ENCODE results near the gene SNX8.
"Not testable (repeated sequence)": the region's sequence is repeated elsewhere in the genome, so short reads cannot be mapped to it uniquely, and the experiment has no call there.

SNX8 gene

GRCh38 chr7:2330493-2330892 lies 16.3 kb upstream of the SNX8 start:
- FAIRE-seq (no peak), DNase-seq (ENCODE audit: extremely low spot score, insufficient read length, low read depth) (no peak)

- no peak for DNase-seq (ENCODE audit: extremely low spot score, insufficient read length, low read depth)
- no peak for FAIRE-seq
Measured at GRCh38 chr7:2326951-2327350, 12.7 kb upstream of the SNX8 start.

DNA sequence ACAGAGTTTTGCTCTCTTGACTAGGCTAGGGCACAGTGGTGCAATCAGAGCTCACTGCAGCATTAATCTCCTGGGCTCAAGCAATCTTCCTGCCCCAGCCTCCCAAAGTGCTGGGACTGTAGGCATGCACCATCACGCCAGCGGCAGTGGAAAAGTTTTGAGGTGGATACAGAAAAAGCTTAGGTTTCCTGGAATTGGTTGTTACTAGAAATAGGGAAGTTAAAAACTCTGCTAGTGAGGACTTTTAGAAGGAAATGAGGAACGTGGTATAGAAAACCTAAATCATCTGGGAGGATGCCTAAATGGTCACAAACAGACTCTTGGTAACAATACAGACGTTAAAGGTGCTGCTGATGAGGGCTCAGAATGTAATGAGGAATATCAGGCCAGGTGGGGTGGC lies 10.9 kb upstream of the SNX8 start:
- no peak for DNase-seq (ENCODE audit: extremely low spot score, insufficient read length, low read depth)
- no peak for FAIRE-seq

DNA sequence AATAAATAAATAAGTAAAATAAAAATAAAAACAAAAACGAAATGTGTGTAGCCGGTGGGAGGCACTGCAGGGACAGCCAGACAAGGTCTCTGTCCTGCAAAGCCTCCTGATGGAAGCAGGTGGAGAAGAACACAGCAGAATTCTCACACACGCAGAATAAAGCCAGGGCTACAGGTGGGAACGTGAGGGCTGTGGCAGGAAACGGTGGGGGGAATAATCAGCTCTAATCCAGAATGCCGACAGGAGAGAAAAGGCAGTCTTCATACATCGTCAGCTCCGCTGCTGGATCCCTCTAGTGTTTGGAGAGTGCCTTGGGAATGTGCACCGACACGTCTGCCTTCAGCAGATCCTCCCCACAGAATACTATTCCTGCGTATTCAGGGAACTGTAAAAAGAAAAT lies 6.8 kb upstream of the SNX8 start:
- DNase-seq (ENCODE audit: extremely low spot score, insufficient read length, low read depth) (no peak), FAIRE-seq (no peak)

DNA sequence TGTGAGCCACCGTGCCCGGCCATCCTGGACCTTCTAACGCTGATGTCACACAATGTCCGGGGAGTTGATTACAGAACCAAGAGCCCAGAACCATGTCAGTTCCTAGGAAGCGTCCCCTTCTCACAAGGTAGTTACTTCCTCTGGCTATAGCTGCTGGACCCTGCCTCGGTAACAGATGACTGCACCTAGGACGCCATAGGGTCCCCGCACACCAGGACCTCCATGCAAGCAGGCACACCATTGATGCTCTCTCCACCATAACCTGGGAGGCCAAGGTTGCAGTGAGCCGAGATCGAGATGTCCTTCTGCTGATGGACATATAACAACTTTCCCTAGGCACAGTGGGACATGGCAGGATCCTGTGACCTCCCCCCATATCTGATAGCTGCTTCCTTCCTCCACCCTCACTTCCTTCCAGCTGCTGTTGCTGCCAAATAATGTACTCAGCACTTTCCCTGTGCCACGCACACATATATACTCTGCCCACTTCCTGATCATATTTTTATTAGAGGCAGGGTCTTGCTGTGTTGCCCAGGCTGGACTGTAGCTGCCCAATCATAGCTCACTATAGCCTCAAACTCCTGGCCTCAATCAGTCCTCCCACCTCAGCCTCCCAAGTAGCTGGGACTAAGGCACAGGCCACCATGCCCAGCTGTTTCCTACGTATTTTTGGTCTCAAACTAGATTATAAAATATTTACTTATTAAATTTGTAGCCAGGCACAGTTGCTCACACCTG lies 3.5 kb upstream of the SNX8 start:
- no peak for FAIRE-seq
- no peak for DNase-seq (ENCODE audit: extremely low spot score, insufficient read length, low read depth)

DNA sequence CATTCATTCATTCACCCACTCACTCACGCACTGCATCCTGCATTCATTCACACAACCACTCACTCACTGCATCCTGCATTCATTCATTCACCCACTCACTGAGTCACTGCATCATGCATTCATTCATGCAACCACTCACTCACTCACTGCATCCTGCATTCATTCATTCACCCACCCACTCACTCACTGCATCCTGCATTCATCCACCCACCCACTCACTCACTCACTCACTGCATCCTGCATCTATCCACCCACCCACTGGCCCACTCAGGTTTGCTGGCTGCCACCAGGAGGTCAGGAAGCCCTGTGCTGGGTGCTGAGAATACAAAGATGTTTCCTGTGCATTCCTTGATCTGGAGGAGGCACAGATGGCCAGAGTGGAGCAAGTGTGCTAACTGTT lies 2.3 kb upstream of the SNX8 start:
- no peak for FAIRE-seq
- no peak for DNase-seq (ENCODE audit: extremely low spot score, insufficient read length, low read depth)

DNA sequence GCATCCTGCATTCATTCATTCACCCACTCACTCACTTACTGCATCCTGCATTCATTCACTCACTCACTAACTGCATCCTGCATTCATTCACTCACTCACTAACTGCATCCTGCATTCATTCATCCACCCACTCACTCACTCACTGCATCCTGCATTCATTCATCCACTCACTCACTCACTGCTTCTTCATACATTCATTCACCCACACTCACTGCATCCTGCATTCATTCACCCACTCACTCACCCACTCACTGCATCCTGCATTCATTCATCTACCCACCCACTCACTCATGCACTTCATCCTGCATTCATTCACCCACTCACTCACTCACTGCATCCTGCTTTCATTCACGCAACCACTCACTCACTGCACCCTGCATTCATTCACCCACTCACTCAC lies 1.5 kb upstream of the SNX8 start:
- DNase-seq (ENCODE audit: extremely low spot score, insufficient read length, low read depth) (no peak), FAIRE-seq (no peak)

DNA sequence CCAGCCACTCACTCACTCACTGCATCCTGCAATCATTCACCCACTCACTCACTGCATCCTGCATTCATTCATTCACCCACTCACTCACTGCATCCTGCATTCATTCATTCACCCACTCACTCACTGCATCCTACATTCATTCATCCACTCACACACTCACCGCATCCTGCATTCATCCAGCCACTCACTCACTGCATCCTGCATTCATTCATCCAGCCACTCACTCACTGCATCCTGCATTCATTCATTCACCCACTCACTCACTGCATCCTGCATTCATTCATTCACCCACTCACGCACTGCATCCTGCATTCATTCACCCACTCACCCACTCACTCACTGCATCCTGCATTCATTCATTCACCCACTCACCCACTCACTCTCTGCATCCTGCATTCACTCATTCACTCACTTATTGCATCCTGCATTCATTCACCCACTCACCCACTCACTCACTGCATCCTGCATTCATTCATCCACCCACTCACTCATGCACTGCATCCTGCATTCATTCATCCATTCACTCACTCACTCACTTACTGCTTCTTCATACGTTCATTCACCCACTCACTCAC lies 802 bp upstream of the SNX8 start:
- DNase-seq (ENCODE audit: extremely low spot score, insufficient read length, low read depth); FAIRE-seq: not testable (repeated sequence)

DNA sequence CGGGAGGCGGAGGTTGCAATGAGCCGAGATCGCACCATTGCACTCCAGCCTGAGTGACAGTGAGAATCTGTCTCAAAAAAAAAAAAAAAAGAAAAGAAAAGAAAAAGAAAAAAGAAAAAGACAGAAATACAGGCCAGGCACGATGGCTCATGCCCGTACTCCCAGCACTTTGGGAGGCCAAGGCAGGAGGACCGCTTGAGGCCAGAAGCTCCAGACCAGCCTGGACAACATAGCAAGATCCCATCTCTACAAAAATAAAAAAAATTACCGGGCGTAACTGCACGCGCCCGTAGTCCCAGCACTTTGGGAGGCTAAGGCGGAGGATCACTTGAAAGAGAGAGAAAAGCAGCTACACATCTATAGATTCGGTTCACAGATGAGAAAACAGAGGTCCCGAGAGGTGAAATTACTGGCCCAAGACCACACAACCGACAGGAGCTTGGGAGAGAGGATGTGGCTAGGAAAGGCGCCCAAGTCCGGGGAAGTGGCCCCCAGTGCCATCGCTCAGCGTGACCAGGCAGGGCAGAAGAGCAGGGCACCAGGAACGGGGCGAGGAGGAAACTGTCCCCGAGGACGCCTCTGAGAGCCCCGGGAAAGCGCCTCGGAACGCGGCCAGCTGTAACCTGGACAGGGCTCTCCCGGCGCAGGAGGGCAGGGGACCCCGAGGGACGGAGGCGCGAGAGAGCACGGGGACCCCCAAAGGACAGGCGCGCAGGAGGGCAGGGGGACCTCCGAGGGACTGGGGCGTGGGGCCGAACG lies 612 bp downstream of the SNX8 start:
- no peak for DNase-seq (ENCODE audit: extremely low spot score, insufficient read length, low read depth)
- no peak for FAIRE-seq

DNA sequence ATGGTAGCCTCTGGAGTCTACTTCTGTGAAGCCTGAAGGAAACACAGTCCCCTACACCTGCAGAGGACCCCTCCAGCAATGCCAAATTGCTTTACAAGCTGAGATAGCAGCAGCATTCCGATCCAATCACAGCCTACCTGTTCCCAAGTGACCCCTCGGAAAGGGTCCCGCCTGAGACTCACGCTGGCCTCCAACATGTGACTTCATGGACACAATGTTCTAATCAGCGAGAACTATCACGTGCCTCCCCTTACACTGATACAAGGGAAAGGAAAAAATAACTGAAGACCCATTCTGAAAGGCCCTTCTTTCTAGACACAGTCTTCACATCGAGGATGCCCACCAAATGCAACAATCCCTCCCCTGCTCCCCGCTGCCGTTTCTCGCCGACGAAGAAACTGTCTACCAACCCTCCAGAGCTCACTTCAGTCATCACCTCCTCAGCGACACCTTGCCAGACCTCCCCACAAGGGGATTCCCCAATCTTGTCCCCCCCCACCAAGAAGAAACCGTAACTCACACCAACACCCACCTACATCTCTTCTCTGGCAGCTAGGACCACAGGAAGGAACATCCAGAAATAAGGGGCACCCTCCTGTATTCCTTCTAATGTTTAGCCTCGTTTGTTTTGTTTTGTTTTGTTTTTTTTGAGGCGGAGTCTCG lies 1.8 kb downstream of the SNX8 start:
- no peak for DNase-seq (ENCODE audit: extremely low spot score, insufficient read length, low read depth)
- peak; percentile 81 for FAIRE-seq

- FAIRE-seq = no peak
- no peak for DNase-seq (ENCODE audit: extremely low spot score, insufficient read length, low read depth)
Measured at GRCh38 chr7:2309889-2310331, 4.3 kb downstream of the SNX8 start.

DNA sequence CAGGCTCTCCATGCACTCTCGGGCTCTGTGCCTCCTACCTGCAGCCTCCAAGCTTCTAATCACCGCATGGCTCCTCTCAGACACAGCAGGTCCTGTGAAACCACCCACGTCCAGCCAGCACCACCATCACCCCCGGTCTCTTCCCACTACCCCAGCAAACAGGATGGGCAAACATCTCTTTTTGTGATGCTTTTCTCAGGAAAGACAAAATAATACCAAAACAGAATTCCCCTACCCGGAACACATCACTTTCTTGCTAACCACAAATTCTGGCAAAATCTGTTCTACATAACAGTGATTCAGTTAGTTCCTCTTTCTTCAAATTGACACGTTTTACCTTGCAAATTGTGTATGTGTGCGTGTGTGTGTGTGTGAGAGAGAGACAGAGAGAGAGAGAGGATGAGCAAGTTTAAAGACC lies 6.5 kb downstream of the SNX8 start:
- FAIRE-seq (peak; percentile 93), DNase-seq (ENCODE audit: extremely low spot score, insufficient read length, low read depth) (no peak)

DNA sequence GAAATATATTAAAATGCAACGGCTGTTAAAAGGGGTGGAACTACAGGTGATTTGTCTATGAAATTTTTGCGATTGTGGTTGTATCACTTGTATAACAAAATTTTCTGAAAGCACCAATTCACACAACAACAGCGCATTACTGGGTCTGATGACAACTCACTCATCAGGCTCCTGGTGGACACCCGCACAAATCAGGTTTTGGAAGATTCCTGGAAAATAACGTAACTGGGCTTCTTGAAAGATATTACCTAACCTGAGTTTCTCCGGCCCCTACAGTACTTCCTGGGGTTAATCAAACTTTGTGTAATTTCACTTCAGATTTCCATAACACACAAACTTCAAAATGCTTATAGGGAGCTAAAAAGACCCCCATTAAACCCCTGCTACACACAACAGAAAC lies 7.6 kb downstream of the SNX8 start:
- no peak for DNase-seq (ENCODE audit: extremely low spot score, insufficient read length, low read depth)
- FAIRE-seq = no peak

DNA sequence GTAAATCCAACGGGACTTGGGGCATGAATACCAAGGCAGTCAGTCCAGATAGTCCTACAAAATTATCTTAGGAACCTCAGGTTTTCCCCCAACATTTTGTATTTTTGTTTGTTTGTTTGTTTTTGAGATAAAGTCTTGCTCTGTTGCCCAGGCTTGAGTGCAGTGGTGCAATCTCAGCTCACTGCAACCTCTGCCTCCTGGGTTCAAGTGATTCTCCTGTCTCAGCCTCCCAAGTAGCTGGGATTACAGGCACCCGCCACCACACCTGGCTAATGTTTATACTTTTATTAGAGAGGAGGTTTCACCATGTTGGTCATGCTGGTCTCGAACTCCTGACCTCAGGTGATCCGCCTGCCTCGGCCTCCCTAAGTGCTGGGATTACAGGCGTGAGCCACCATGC lies 9.0 kb downstream of the SNX8 start:
- not testable (repeated sequence) for FAIRE-seq; DNase-seq (ENCODE audit: extremely low spot score, insufficient read length, low read depth)

DNA sequence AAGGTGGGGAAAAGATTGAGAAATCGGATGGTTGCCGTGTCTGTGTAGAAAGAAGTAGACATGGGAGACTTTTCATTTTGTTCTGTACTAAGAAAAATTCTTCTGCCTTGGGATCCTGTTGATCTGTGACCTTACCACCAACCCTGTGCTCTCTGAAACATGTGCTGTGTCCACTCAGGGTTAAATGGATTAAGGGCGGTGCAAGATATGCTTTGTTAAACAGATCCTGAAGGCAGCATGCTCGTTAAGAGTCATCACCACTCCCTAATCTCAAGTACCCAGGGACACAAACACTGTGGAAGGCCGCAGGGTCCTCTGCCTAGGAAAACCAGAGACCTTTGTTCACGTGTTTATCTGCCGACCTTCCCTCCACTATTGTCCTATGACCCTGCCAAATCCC lies 10.7 kb downstream of the SNX8 start:
- FAIRE-seq; DNase-seq (ENCODE audit: extremely low spot score, insufficient read length, low read depth): not testable (repeated sequence)

DNA sequence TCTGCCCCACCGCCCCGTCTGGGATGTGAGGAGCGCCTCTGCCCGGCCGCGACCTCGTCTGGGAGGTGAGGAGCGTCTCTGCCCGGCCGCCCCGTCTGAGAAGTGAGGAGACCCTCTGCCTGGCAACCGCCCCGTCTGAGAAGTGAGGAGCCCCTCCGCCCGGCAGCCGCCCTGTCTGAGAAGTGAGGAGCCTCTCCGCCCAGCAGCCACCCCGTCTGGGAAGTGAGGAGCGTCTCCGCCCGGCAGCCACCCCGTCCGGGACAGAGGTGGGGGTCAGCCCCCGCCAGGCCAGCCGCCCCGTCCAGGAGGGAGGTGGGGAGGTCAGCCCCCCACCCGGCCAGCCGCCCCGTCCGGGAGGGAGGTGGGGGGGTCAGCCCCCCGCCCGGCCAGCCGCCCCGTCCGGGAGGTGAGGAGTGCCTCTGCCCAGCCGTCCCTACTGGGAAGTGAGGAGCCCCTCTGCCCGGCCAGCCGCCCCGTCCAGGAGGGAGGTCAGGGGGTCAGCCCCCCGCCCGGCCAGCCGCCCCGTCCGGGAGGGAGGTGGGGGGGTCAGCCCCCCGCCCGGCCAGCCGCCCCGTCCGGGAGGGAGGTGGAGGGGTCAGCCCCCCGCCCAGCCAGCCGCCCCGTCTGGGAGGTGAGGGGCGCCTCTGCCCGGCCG lies 11.4 kb downstream of the SNX8 start:
- DNase-seq (ENCODE audit: extremely low spot score, insufficient read length, low read depth); FAIRE-seq: not testable (repeated sequence)

- no peak for FAIRE-seq
- DNase-seq (ENCODE audit: extremely low spot score, insufficient read length, low read depth) = no peak
Measured at GRCh38 chr7:2301511-2301863, 12.8 kb downstream of the SNX8 start.

- FAIRE-seq (peak; percentile 93), DNase-seq (ENCODE audit: extremely low spot score, insufficient read length, low read depth) (no peak)
Measured at GRCh38 chr7:2299870-2300512, 14.2 kb downstream of the SNX8 start.

DNA sequence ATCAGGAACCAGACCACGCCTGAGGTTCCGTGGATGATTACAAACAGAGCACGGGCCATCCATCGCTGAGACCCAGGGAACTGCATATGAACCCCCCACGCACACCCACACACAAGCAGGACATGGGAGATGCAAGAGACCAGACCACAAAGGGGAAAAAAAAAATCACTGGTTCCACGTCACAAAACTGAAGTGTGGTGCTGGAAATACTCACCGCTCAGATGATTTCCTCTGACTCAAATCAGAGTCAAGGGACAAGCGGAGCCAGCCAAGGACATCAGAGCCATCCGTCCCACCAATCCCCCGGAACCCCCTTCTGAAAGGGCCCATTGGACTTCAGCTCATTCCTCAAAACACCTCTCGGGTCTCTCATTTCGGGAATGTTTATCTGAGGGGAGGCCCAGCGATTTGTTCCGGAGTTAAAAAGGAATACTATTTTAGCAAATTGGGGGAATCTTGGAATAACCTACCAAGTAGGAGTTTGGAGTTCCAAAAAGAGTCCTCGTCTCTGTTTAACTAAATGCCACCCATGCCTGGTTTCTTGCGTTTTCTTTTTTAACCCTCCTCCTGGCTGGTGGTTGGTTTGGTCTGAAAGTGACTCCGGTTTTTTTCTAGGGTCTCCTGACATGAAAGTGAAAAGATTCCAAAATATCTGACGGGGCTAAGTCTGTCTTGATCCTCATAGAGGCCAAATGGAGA lies 15.0 kb downstream of the SNX8 start:
- no peak for DNase-seq (ENCODE audit: extremely low spot score, insufficient read length, low read depth)
- peak; percentile 95 for FAIRE-seq

All from GM18507 (cell line).